ENCODE data around the gene ZNF45. TPM values are rescaled to one million over a fixed set of nuclear protein-coding genes. Genes with fewer than 3 reads are reported as not detected.

Gene ZNF45
- total RNA-seq, 1 experiment from 2014 or later, result 19.8 TPM

- Histone ChIP-seq H3T11ph (ENCODE audit: low read length) (no peak overlapping the region), H3K79me1 (ENCODE audit: insufficient read depth, low read depth, low read length, poor library complexity, severe bottlenecking) (no peaks in the 10 kb centered on the region), H3K9me3 (ENCODE audit: control insufficient read depth, low read depth, low read length) (no peaks in the 10 kb centered on the region), H4K20me1 (ENCODE audit: control insufficient read depth, insufficient read depth, insufficient read length) (no peaks in the 10 kb centered on the region), H2AK5ac (ENCODE audit: insufficient read length, low read length) (no peak overlapping the region), H2BK120ac (ENCODE audit: low read depth, low read length, poor library complexity, severe bottlenecking) (no peak overlapping the region), H2BK12ac (ENCODE audit: insufficient read length, low read depth, low read length) (no peak overlapping the region), H3K27me3 (ENCODE audit: insufficient read depth, low read length) (no peaks in the 10 kb centered on the region), H3K9ac (ENCODE audit: extremely low read depth, insufficient read length, low read length) (no peak overlapping the region), H3K4ac (ENCODE audit: low read depth, low read length) (no peak overlapping the region), H3K27ac (ENCODE audit: insufficient read length, low read depth, low read length) (no peak overlapping the region), H2BK15ac (ENCODE audit: low read depth, low read length) (no peak overlapping the region), H3K4me1 (ENCODE audit: insufficient read depth, low read length) (no peaks in the 10 kb centered on the region), H2BK5ac (ENCODE audit: insufficient read length, low read length) (no peak overlapping the region), H4K8ac (replicated peaks; ENCODE audit: insufficient read length, low read depth, low read length) (no peak overlapping the region), H3K4me2 (ENCODE audit: insufficient read depth, insufficient read length, low read length) (no peak overlapping the region), H4K91ac (ENCODE audit: insufficient read length, low read depth, low read length) (no peak overlapping the region), H3K14ac (ENCODE audit: insufficient read depth, low read length) (no peak overlapping the region), H3K79me2 (ENCODE audit: insufficient read depth, low read length) (no peaks in the 10 kb centered on the region), H4K5ac (ENCODE audit: insufficient read length, low read depth, low read length) (no peak overlapping the region), H3K23ac (ENCODE audit: insufficient read length, low read depth, low read length) (no peak overlapping the region), H3K23me2 (ENCODE audit: insufficient read length, low read depth, low read length, poor library complexity, severe bottlenecking) (no peaks in the 10 kb centered on the region), H3K18ac (ENCODE audit: insufficient read length, low read depth, low read length) (no peak overlapping the region), H3K56ac (ENCODE audit: insufficient read length, low read depth, low read length) (no peak overlapping the region), H2AFZ (ENCODE audit: low read length) (peak overlapping the region; percentile 59), H2BK20ac (ENCODE audit: low read depth, low read length, poor library complexity, severe bottlenecking) (no peak overlapping the region)
- Mint-ChIP-seq H3K27me3 (ENCODE audit: low read depth) (peaks cover 16% of the 10 kb centered on the region), H3K4me1 (peaks cover 7 to 8% of the 10 kb centered on the region in 2 experiments), H3K27ac (no peak overlapping the region), H3K4me3 (peak overlapping the region in 1 of 2 experiments; percentile 94; a peak in 2 of 5 replicates), H3K36me3 (ENCODE audit: insufficient read depth in 1 of 3, low read depth in 3 of 3) (peaks cover 8 to 24% (median 14%) of the 10 kb centered on the region in 3 experiments; a peak in 6 of 7 replicates), H3K9me3 (peaks cover 12 to 24% of the 10 kb centered on the region in 2 experiments)
- no CpG with 5 or more reads among the region's 5 CpGs for WGBS (ENCODE audit: extremely low coverage, insufficient read length, low lambda C conversion rate)
- TF ChIP-seq, protein P1, sequence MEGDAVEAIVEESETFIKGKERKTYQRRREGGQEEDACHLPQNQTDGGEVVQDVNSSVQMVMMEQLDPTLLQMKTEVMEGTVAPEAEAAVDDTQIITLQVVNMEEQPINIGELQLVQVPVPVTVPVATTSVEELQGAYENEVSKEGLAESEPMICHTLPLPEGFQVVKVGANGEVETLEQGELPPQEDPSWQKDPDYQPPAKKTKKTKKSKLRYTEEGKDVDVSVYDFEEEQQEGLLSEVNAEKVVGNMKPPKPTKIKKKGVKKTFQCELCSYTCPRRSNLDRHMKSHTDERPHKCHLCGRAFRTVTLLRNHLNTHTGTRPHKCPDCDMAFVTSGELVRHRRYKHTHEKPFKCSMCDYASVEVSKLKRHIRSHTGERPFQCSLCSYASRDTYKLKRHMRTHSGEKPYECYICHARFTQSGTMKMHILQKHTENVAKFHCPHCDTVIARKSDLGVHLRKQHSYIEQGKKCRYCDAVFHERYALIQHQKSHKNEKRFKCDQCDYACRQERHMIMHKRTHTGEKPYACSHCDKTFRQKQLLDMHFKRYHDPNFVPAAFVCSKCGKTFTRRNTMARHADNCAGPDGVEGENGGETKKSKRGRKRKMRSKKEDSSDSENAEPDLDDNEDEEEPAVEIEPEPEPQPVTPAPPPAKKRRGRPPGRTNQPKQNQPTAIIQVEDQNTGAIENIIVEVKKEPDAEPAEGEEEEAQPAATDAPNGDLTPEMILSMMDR (conservative IDR thresholded peaks at IDR 0.05), result no peak
- no peak for DNase-seq
These were observed 1.1 kb upstream of the ZNF45 start for GRCh38 chr19:43936188-43936587.

Data from H9 (cell line).